GM23248 (cell line): ENCODE measurements around the gene SUPT3H. TPM values are rescaled to one million over a fixed set of nuclear protein-coding genes. Genes with fewer than 3 reads are reported as not detected.

Experiments
- DNase-seq: peaks from one replicate; pipeline ENCODE4 v3.0.0-alpha.2; 2015
- H2AFZ ChIP-seq: fragments of 200-600 bp; sonication (generic); 2 replicates; pipeline ENCODE4 v1.6.1; 2016; ENCODE audit warnings: antibody characterized with exemption
- H3F3A ChIP-seq: fragments of 200-600 bp; sonication (generic); 2 replicates; pipeline ENCODE4 v1.6.1; 2016; ENCODE audit warnings: mild to moderate bottlenecking, antibody characterized with exemption, mixed run types; ENCODE audit not compliant: insufficient read depth
- H3K27ac ChIP-seq: fragments of 200-600 bp; sonication (generic); 2 replicates; pipeline ENCODE4 v1.5.1; 2016; ENCODE audit warnings: mild to moderate bottlenecking
- H3K27me3 ChIP-seq: fragments of 200-600 bp; sonication (generic); replicated peaks from 2 replicates; pipeline ENCODE4 v1.6.1; 2016; ENCODE audit warnings: mild to moderate bottlenecking; ENCODE audit not compliant: insufficient read depth
- H3K36me3 ChIP-seq: fragments of 200-600 bp; sonication (generic); 2 replicates; pipeline ENCODE4 v1.6.1; 2016; ENCODE audit warnings: low read depth, mild to moderate bottlenecking
- H3K4me1 ChIP-seq: fragments of 200-600 bp; sonication (generic); 2 replicates; pipeline ENCODE4 v1.6.1; 2016; ENCODE audit warnings: mild to moderate bottlenecking; ENCODE audit not compliant: insufficient read depth
- H3K4me2 ChIP-seq: fragments of 200-600 bp; sonication (generic); one replicate; pipeline ENCODE4 v1.6.1; 2016; ENCODE audit warnings: mild to moderate bottlenecking; ENCODE audit not compliant: unreplicated experiment
- H3K4me3 ChIP-seq: fragments of 200-600 bp; sonication (generic); 2 replicates; pipeline ENCODE4 v1.5.1; 2016; ENCODE audit warnings: mild to moderate bottlenecking
- H3K79me2 ChIP-seq: fragments of 200-600 bp; sonication (generic); 2 replicates; pipeline ENCODE4 v1.6.1; 2016; ENCODE audit warnings: mild to moderate bottlenecking; ENCODE audit not compliant: insufficient read depth
- H3K9ac ChIP-seq: fragments of 200-600 bp; sonication (generic); 2 replicates; pipeline ENCODE4 v1.6.1; 2016; ENCODE audit warnings: mild to moderate bottlenecking
- H3K9me2 ChIP-seq: fragments of 200-600 bp; sonication (generic); 2 replicates; pipeline ENCODE4 v1.6.1; 2016; ENCODE audit warnings: mixed run types, mild to moderate bottlenecking, moderate library complexity; ENCODE audit not compliant: insufficient read depth
- H3K9me3 ChIP-seq: fragments of 200-600 bp; sonication (generic); one replicate; pipeline ENCODE4 v1.6.1; 2017; ENCODE audit warnings: low read depth
- H4K20me1 ChIP-seq: fragments of 200-600 bp; sonication (generic); 2 replicates; pipeline ENCODE4 v1.6.0; 2016; ENCODE audit not compliant: insufficient read depth
- EZH2 ChIP-seq: fragments of 200-600 bp; sonication (generic); IDR thresholded peaks from 2 replicates; pipeline ENCODE4 v1.6.1; 2018; ENCODE audit warnings: antibody characterized with exemption, mild to moderate bottlenecking; ENCODE audit not compliant: insufficient read depth, poor library complexity, severe bottlenecking
- EZH2phosphoT487 ChIP-seq: fragments of 200-600 bp; sonication (generic); IDR thresholded peaks from 2 replicates; pipeline ENCODE4 v1.6.1; 2018; ENCODE audit warnings: antibody characterized with exemption, moderate library complexity, mild to moderate bottlenecking, low read depth; ENCODE audit not compliant: insufficient read depth
- WGBS, 2 experiments: methylation state at CpG; one replicate each; pipeline ENCODE4 v1.1.6; 2015 to 2017; ENCODE audit warnings: low lambda C conversion rate in 2 of 2, low coverage in 1 of 2; ENCODE audit errors: missing lambda C conversion rate in 2 of 2; 5-methylcytosine and 5-hydroxymethylcytosine counted together
- in situ Hi-C: fragments of 300-500 bp; cut with MboI; formaldehyde crosslinking; loops from 2 replicates; pipeline ENCODE4 v1.15.0; 2020
- polyA plus RNA-seq: library from polyadenylated mRNA; unstranded; fragments of >200 nt; fragmentation: Nextera tagmentation; extraction: Ambion mirVana; gene quantifications from 2 replicates; pipeline ENCODE4 v1.2.1, GENCODE V29; 2016
- total RNA-seq: library from RNA; depleted of rRNA; stranded (reverse); fragments of >200 nt; shearing (Covaris generic); gene quantifications from 2 replicates; pipeline ENCODE4 v1.2.3, GENCODE V29; 2014

The SUPT3H gene
- total and polyA plus RNA-seq, 2 experiments from 2014 or later: 9.3 to 12.4 TPM

- Histone ChIP-seq H3K9ac (no peak overlapping the region), H3K9me2 (no peaks in the 10 kb centered on the region), H3K4me1 (no peaks in the 10 kb centered on the region), H3K4me2 (no peak overlapping the region), H3F3A (no peaks in the 10 kb centered on the region), H3K79me2 (no peaks in the 10 kb centered on the region), H3K4me3 (no peak overlapping the region), H3K36me3 (no peaks in the 10 kb centered on the region), H3K9me3 (no peaks in the 10 kb centered on the region), H3K27ac (no peak overlapping the region), H2AFZ (no peak overlapping the region), H3K27me3 (no peaks in the 10 kb centered on the region), H4K20me1 (no peaks in the 10 kb centered on the region)
- 97% methylated on average over 8 of the region's 8 CpGs for WGBS, 2 experiments
- DNase-seq: no peak
- in situ Hi-C loops: no loop called here
- TF ChIP-seq EZH2phosphoT487 (no peak), EZH2 (no peak)
These were observed 378.7 kb downstream of the SUPT3H start for GRCh38 chr6:44999066-44999465.

DNA sequence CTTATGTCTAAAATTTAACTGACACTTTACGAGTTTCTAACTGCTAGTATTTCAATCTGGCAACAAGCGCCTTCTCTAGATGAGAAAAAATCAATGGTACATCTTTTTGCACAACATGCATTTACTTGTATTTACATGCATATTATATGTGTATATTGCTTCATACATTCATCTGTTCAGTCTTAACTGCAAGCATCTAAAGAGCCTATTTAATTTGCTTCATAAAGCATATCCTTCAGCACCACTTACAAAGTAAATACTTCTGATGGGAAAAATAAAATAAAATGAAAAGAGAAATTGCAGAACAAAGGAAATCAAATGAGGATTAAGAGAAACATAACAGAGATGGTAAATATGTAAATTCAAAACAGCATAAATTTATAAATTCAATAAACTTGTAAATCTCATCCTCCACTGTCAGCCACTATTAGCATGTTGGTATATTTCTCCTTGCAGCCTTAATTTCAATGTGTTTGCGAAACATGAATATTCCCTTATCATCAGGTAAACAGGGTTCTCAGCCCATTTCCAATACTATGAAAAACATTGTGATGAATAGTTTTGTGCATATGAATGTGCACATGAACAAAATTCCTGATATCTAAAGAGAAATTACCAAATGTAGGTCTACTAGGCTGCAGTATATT lies 382.1 kb downstream of the SUPT3H start:
- in situ Hi-C loops: no loop called here
- no peak overlapping the region for H3K27ac ChIP-seq
- no peak overlapping the region for H3K4me2 ChIP-seq
- H3K9me2 ChIP-seq: no peaks in the 10 kb centered on the region
- DNase-seq: no peak
- 96 to 97% methylated on average over 3 of the region's 3 CpGs for WGBS, 2 experiments
- H3K36me3 ChIP-seq: no peaks in the 10 kb centered on the region
- no peaks in the 10 kb centered on the region for H4K20me1 ChIP-seq
- TF ChIP-seq EZH2 (no peak), EZH2phosphoT487 (no peak)
- H3F3A ChIP-seq: no peaks in the 10 kb centered on the region
- H3K79me2 ChIP-seq: no peaks in the 10 kb centered on the region
- no peak overlapping the region for H3K9ac ChIP-seq
- no peaks in the 10 kb centered on the region for H3K4me1 ChIP-seq
- H3K27me3 ChIP-seq: no peaks in the 10 kb centered on the region
- H3K9me3 ChIP-seq: no peaks in the 10 kb centered on the region
- no peak overlapping the region for H3K4me3 ChIP-seq
- no peak overlapping the region for H2AFZ ChIP-seq

DNA sequence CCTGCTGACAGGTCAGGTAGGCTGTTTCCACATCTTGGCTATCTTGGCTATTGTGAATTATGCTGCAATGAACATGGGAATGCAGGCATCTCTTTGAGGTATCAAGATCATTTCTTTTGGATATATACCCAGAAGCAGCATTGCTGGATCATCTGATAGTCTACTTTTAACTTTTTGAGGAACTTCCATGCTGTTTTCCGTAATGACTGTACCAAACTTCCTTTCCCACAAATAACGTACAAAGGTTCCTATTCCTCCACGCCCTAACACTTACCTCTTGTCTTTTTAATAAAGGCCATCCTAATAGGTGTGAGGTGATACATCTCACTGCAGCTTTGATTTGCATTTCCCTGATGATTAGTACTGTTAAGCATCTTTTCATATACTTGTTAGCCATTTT lies 388.3 kb downstream of the SUPT3H start:
- no peak overlapping the region for H3K9ac ChIP-seq
- no peaks in the 10 kb centered on the region for H4K20me1 ChIP-seq
- TF ChIP-seq EZH2phosphoT487 (no peak), EZH2 (no peak)
- H2AFZ ChIP-seq: no peak overlapping the region
- H3K36me3 ChIP-seq: no peaks in the 10 kb centered on the region
- in situ Hi-C loops: no loop called here
- H3K79me2 ChIP-seq: no peaks in the 10 kb centered on the region
- H3K4me1 ChIP-seq: no peaks in the 10 kb centered on the region
- no peak overlapping the region for H3K27ac ChIP-seq
- no peaks in the 10 kb centered on the region for H3K27me3 ChIP-seq
- WGBS, 2 experiments: 81 to 89% methylated on average over 3 of the region's 3 CpGs
- no peak overlapping the region for H3K4me2 ChIP-seq
- H3K9me2 ChIP-seq: no peaks in the 10 kb centered on the region
- DNase-seq: no peak
- no peak overlapping the region for H3K4me3 ChIP-seq
- no peaks in the 10 kb centered on the region for H3F3A ChIP-seq
- H3K9me3 ChIP-seq: no peaks in the 10 kb centered on the region

DNA sequence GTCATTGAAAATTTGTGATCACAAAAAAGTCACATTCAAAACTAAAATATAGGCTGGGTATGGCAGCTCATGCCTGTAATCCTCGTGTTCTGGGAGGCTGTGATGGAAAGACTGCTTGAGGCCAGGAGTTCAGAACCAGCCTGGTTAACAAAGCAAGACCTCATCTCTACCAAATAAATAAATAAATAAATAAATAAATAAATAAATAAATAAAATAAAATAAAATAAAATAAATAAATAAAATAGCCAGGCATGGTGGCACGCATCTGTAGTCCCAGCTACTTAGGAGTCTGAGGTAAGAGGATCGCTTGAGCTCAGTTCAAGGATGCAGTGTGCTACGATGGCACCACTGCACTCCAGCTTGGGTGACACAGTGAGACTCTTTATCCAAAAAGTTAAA lies 392.7 kb downstream of the SUPT3H start:
- no peak overlapping the region for H3K9ac ChIP-seq
- no peaks in the 10 kb centered on the region for H4K20me1 ChIP-seq
- H3K4me2 ChIP-seq: no peak overlapping the region
- no peaks in the 10 kb centered on the region for H3F3A ChIP-seq
- H3K27ac ChIP-seq: no peak overlapping the region
- no peaks in the 10 kb centered on the region for H3K36me3 ChIP-seq
- no peak for DNase-seq
- 74 to 82% methylated on average over 4 of the region's 4 CpGs for WGBS, 2 experiments
- no peaks in the 10 kb centered on the region for H3K4me1 ChIP-seq
- no peak overlapping the region for H3K4me3 ChIP-seq
- H3K27me3 ChIP-seq: no peaks in the 10 kb centered on the region
- H2AFZ ChIP-seq: no peak overlapping the region
- no peaks in the 10 kb centered on the region for H3K79me2 ChIP-seq
- in situ Hi-C loops: no loop called here
- TF ChIP-seq EZH2 (no peak), EZH2phosphoT487 (no peak)
- no peaks in the 10 kb centered on the region for H3K9me2 ChIP-seq
- no peaks in the 10 kb centered on the region for H3K9me3 ChIP-seq
